Measurements from ENCODE around the gene TFDP2. TPM values are rescaled to one million over a fixed set of nuclear protein-coding genes. Genes with fewer than 3 reads are reported as not detected.
A peak's percentile ranks its signal among the peaks of the same experiment; 100 is the strongest.
"Not testable (repeated sequence)": the region's sequence is repeated elsewhere in the genome, so short reads cannot be mapped to it uniquely, and the experiment has no call there.

TFDP2 gene
- total and polyA plus RNA-seq, 5 donors from 2014 or later = 12.3 to 26.5 (median 13.8) TPM

DNA sequence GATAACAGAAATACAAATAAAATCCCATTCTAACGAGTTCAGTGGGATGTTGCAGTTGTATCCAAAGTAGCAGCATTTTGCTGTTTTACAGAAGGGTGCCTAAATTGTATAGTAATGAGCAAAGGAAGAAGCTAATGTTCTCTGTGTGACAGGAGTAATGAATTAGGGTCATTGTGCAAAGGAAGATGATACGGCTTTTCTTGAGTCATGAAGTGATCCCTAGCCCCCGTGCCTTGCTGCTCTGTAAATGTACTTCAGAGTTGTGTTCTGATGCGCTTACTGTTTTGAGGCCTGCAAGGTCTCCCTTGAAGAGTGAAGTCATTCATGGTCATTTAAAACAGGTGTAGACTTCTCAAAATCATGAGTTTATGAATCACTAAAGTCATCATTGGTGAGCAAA lies 235.0 kb downstream of the TFDP2 start:
- Mint-ChIP-seq H3K27me3 (no peaks in the 10 kb centered on the region), H3K27ac (no peak overlapping the region), H3K36me3 (peaks cover 18% of the 10 kb centered on the region), H3K9me3 (peaks cover 0 to 3% (median 0%) of the 10 kb centered on the region in 7 donors), H3K4me1 (peaks cover 2 to 10% (median 6%) of the 10 kb centered on the region in 4 donors), H3K4me3 (no peak overlapping the region)
- no peak for ATAC-seq (ENCODE audit: low read depth in 2 of 2)
- DNase-seq = no peak
- Histone ChIP-seq H3K27ac (ENCODE audit: insufficient read depth, low read length, poor library complexity, severe bottlenecking) (no peak overlapping the region), H3K27me3 (ENCODE audit: control insufficient read depth, insufficient read depth, low read length) (no peaks in the 10 kb centered on the region), H3K36me3 (ENCODE audit: control insufficient read depth, insufficient read depth, low read length) (peaks cover 22% of the 10 kb centered on the region), H3K4me1 (ENCODE audit: control insufficient read depth, insufficient read depth, low read length, poor library complexity, severe bottlenecking) (no peaks in the 10 kb centered on the region), H3K9me3 (ENCODE audit: control insufficient read depth in 2 of 2, low read length in 2 of 2) (no peaks in the 10 kb centered on the region), H3K4me3 (ENCODE audit: low read depth, low read length) (no peak overlapping the region)

DNA sequence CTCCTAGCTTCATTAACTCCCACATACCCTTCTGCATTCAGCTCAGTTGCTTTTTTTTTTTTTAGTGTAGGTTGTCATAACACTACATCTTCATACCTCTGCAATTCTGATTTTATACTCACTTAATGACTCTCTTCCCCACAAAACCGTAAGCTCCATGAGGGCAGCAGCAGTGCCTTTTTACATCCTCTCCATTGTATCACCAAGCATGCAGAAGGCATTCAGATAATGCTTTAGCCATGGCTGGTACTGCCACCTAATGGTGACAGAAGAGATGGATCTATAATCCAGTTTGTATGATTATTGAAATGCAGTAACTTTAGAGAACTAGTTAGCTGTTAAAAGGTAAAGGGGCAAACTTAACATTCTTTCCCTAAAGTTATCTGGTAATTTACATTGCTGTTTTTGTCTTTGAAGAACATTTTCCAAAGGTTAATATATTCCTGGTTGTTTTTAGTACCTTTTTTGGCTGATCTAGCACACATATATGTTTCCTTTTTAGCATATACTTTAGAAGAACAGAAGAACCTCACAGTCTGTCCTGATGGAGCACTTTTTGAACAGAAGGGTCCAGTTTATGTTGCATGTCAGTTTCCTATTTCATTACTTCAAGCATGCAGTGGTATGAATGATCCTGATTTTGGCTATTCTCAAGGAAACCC lies 236.1 kb downstream of the TFDP2 start:
- H3K4me1 ChIP-seq (ENCODE audit: control insufficient read depth, insufficient read depth, low read length, poor library complexity, severe bottlenecking) = no peaks in the 10 kb centered on the region
- H3K9me3 Mint-ChIP-seq = peaks cover 0 to 3% (median 0%) of the 10 kb centered on the region in 7 donors
- no peak overlapping the region for H3K4me3 ChIP-seq (ENCODE audit: low read depth, low read length)
- H3K4me1 Mint-ChIP-seq = peaks cover 3 to 18% (median 6%) of the 10 kb centered on the region in 4 donors
- DNase-seq = peak; percentile 29 to 80 (median 68)
- no peaks in the 10 kb centered on the region for H3K27me3 Mint-ChIP-seq
- H3K27me3 ChIP-seq (ENCODE audit: control insufficient read depth, insufficient read depth, low read length) = no peaks in the 10 kb centered on the region
- H3K36me3 ChIP-seq (ENCODE audit: control insufficient read depth, insufficient read depth, low read length) = peaks cover 29% of the 10 kb centered on the region
- peak overlapping the region in 2 of 3 donors; percentile 44 to 47 for H3K27ac Mint-ChIP-seq
- peaks cover 29% of the 10 kb centered on the region for H3K36me3 Mint-ChIP-seq
- ATAC-seq (ENCODE audit: low read depth in 2 of 2) = peak; percentile 74 to 84
- H3K9me3 ChIP-seq (ENCODE audit: control insufficient read depth in 2 of 2, low read length in 2 of 2) = no peaks in the 10 kb centered on the region
- H3K27ac ChIP-seq (ENCODE audit: insufficient read depth, low read length, poor library complexity, severe bottlenecking) = no peak overlapping the region
- H3K4me3 Mint-ChIP-seq = no peak overlapping the region

DNA sequence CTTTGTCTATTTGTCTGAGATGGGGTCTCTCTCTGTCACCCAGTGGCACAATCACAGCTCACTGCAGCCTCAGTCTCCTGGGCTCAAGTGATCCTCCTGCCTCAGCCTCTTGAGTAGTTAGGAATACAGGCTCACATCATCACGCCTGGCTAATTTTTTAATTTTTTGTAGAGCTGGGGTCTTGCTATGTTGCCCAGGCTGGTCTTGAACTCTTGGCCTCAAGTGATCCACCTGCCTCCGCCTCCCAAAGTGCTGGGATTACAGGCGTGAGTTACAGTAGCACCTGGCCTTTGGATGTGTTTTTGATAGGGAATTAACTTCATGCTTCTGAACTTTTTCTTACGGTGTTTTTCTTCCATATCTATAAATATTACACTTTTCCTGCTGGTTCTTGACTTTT lies 239.4 kb downstream of the TFDP2 start:
- peaks cover 32% of the 10 kb centered on the region for H3K36me3 ChIP-seq (ENCODE audit: control insufficient read depth, insufficient read depth, low read length)
- H3K9me3 Mint-ChIP-seq; H3K27me3 Mint-ChIP-seq; H3K9me3 ChIP-seq (ENCODE audit: control insufficient read depth in 2 of 2, low read length in 2 of 2); H3K4me3 ChIP-seq (ENCODE audit: low read depth, low read length); H3K4me3 Mint-ChIP-seq; H3K27ac ChIP-seq (ENCODE audit: insufficient read depth, low read length, poor library complexity, severe bottlenecking); DNase-seq; H3K4me1 ChIP-seq (ENCODE audit: control insufficient read depth, insufficient read depth, low read length, poor library complexity, severe bottlenecking); H3K27me3 ChIP-seq (ENCODE audit: control insufficient read depth, insufficient read depth, low read length); ATAC-seq (ENCODE audit: low read depth in 2 of 2): not testable (repeated sequence)
- Mint-ChIP-seq H3K36me3 (peaks cover 39% of the 10 kb centered on the region), H3K4me1 (peaks cover 3 to 22% (median 6%) of the 10 kb centered on the region in 4 donors), H3K27ac (peak overlapping the region in 1 of 3 donors; percentile 34)

DNA sequence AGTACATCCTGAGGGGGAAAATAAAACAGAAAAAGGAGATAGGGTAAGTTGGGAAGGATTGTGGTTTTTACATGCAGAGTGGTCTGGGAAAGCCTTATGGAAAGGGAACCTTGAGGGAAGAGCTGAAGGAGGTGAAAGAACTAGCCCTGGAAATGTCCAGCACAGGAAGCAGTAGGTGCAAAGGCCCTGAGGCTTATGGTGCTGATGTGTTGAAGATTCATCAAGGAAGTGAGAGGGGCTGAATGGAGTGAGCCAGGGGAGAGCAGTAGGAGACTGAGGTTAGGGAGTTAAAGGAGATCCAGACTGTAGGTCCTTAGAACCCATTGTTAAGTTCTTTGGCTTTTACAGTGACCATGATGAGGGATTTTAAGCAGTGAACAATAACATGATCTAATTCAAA lies 239.9 kb downstream of the TFDP2 start:
- H3K4me1 ChIP-seq (ENCODE audit: control insufficient read depth, insufficient read depth, low read length, poor library complexity, severe bottlenecking) = no peaks in the 10 kb centered on the region
- Mint-ChIP-seq H3K4me1 (peaks cover 3 to 26% (median 6%) of the 10 kb centered on the region in 4 donors), H3K27ac (peak overlapping the region in 2 of 3 donors; percentile 34 to 62), H3K4me3 (peak overlapping the region in 1 of 4 donors; percentile 24), H3K27me3 (no peaks in the 10 kb centered on the region), H3K9me3 (peaks cover 0 to 3% (median 0%) of the 10 kb centered on the region in 7 donors), H3K36me3 (peaks cover 42% of the 10 kb centered on the region)
- no peak overlapping the region for H3K27ac ChIP-seq (ENCODE audit: insufficient read depth, low read length, poor library complexity, severe bottlenecking)
- no peaks in the 10 kb centered on the region for H3K9me3 ChIP-seq (ENCODE audit: control insufficient read depth in 2 of 2, low read length in 2 of 2)
- ATAC-seq (ENCODE audit: low read depth in 2 of 2) (no peak), DNase-seq (no peak)
- no peaks in the 10 kb centered on the region for H3K27me3 ChIP-seq (ENCODE audit: control insufficient read depth, insufficient read depth, low read length)
- H3K36me3 ChIP-seq (ENCODE audit: control insufficient read depth, insufficient read depth, low read length) = peaks cover 31% of the 10 kb centered on the region
- H3K4me3 ChIP-seq (ENCODE audit: low read depth, low read length) = no peak overlapping the region

- Mint-ChIP-seq H3K9me3 (peaks cover 0 to 4% (median 2%) of the 10 kb centered on the region in 7 donors), H3K4me3 (no peak overlapping the region), H3K4me1 (peaks cover 0 to 47% (median 11%) of the 10 kb centered on the region in 4 donors), H3K27ac (peak overlapping the region in 2 of 3 donors; percentile 63 to 73), H3K27me3 (no peaks in the 10 kb centered on the region), H3K36me3 (peaks cover 39% of the 10 kb centered on the region)
- no peak for DNase-seq
- ATAC-seq (ENCODE audit: low read depth in 2 of 2) = no peak
- Histone ChIP-seq H3K9me3 (ENCODE audit: control insufficient read depth in 2 of 2, low read length in 2 of 2) (peaks cover 2 to 3% of the 10 kb centered on the region in 2 experiments), H3K27ac (ENCODE audit: insufficient read depth, low read length, poor library complexity, severe bottlenecking) (no peak overlapping the region), H3K4me1 (ENCODE audit: control insufficient read depth, insufficient read depth, low read length, poor library complexity, severe bottlenecking) (no peaks in the 10 kb centered on the region), H3K4me3 (ENCODE audit: low read depth, low read length) (no peak overlapping the region), H3K27me3 (ENCODE audit: control insufficient read depth, insufficient read depth, low read length) (no peaks in the 10 kb centered on the region), H3K36me3 (ENCODE audit: control insufficient read depth, insufficient read depth, low read length) (peaks cover 35% of the 10 kb centered on the region)
These were observed 244.2 kb downstream of the TFDP2 start for GRCh38 chr3:141905129-141905528.

- Histone ChIP-seq H3K36me3 (ENCODE audit: control insufficient read depth, insufficient read depth, low read length) (peaks cover 32% of the 10 kb centered on the region), H3K4me1 (ENCODE audit: control insufficient read depth, insufficient read depth, low read length, poor library complexity, severe bottlenecking) (no peaks in the 10 kb centered on the region), H3K27me3 (ENCODE audit: control insufficient read depth, insufficient read depth, low read length) (no peaks in the 10 kb centered on the region), H3K4me3 (ENCODE audit: low read depth, low read length) (no peak overlapping the region), H3K9me3 (ENCODE audit: control insufficient read depth in 2 of 2, low read length in 2 of 2) (peaks cover 2 to 9% of the 10 kb centered on the region in 2 experiments), H3K27ac (ENCODE audit: insufficient read depth, low read length, poor library complexity, severe bottlenecking) (no peak overlapping the region)
- Mint-ChIP-seq H3K4me3 (peak overlapping the region in 2 of 4 donors; percentile 29 to 71), H3K9me3 (peaks cover 0 to 10% (median 2%) of the 10 kb centered on the region in 7 donors), H3K27me3 (no peaks in the 10 kb centered on the region), H3K36me3 (peaks cover 34% of the 10 kb centered on the region), H3K4me1 (peaks cover 0 to 42% (median 10%) of the 10 kb centered on the region in 4 donors), H3K27ac (peak overlapping the region in 2 of 3 donors; percentile 20 to 70)
- no peak for DNase-seq
- ATAC-seq (ENCODE audit: low read depth in 2 of 2) = no peak
These were observed 245.1 kb downstream of the TFDP2 start for GRCh38 chr3:141904203-141904602.

DNA sequence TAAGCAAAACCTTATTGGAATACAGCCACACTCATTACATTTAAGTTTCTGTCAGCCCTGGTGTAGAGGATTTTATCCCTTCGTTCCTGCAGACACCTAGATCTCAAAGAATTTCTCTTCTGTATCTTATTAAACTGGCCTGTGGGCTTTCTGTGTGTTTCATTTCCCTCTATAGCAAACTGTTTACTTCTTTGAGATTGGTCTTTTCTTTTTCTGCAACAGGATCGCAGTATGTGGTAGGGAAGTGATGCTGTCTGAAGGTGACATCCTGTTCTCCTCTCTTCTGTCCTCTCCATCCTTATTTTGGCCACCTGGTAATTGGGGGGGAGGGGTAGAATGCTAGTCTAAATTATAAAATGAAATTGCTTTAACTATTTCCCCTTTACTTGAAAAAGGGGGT lies 247.4 kb downstream of the TFDP2 start:
- ATAC-seq (ENCODE audit: low read depth in 2 of 2) = no peak
- H3K27ac Mint-ChIP-seq = no peak overlapping the region

DNA sequence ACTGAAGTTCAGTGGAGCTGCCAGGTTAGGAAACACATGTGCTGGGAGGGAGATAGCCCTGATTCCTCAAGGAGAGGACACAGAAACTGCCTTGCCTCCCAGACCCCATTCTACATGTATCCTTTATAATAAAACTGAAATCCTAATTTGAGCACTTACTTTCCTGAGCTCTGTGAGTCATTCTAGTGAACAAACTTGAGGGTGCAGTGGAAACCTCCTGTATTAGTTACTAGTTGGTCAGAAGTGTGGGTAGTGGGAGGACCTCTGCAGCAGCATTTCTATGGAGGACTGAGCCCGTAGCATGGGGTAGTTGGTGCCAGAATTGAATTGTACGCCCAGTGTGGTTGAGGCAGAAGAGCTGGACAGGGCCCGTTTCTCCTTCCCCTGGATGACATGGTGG lies 249.0 kb downstream of the TFDP2 start:
- H3K27me3 ChIP-seq (ENCODE audit: control insufficient read depth, insufficient read depth, low read length) = no peaks in the 10 kb centered on the region
- H3K4me3 ChIP-seq (ENCODE audit: low read depth, low read length) = no peak overlapping the region
- Mint-ChIP-seq H3K27me3 (no peaks in the 10 kb centered on the region), H3K36me3 (peaks cover 27% of the 10 kb centered on the region), H3K4me1 (peaks cover 9 to 44% (median 14%) of the 10 kb centered on the region in 4 donors), H3K9me3 (peaks cover 0 to 15% (median 5%) of the 10 kb centered on the region in 7 donors), H3K4me3 (no peak overlapping the region), H3K27ac (peak overlapping the region in 1 of 3 donors; percentile 46)
- peaks cover 2 to 9% of the 10 kb centered on the region in 2 experiments for H3K9me3 ChIP-seq (ENCODE audit: control insufficient read depth in 2 of 2, low read length in 2 of 2)
- no peaks in the 10 kb centered on the region for H3K4me1 ChIP-seq (ENCODE audit: control insufficient read depth, insufficient read depth, low read length, poor library complexity, severe bottlenecking)
- ATAC-seq (ENCODE audit: low read depth in 2 of 2) (no peak), DNase-seq (no peak)
- H3K27ac ChIP-seq (ENCODE audit: insufficient read depth, low read length, poor library complexity, severe bottlenecking) = no peak overlapping the region
- peaks cover 10% of the 10 kb centered on the region for H3K36me3 ChIP-seq (ENCODE audit: control insufficient read depth, insufficient read depth, low read length)

More for the DNA sequence above, 247.4 kb downstream of the TFDP2 start:
- Mint-ChIP-seq H3K27me3 (no peaks in the 10 kb centered on the region), H3K4me1 (peaks cover 8 to 45% (median 11%) of the 10 kb centered on the region in 4 donors), H3K36me3 (peaks cover 27% of the 10 kb centered on the region), H3K9me3 (peaks cover 0 to 15% (median 5%) of the 10 kb centered on the region in 7 donors), H3K4me3 (no peak overlapping the region)
- DNase-seq = no peak
- no peaks in the 10 kb centered on the region for H3K27me3 ChIP-seq (ENCODE audit: control insufficient read depth, insufficient read depth, low read length)
- no peak overlapping the region for H3K27ac ChIP-seq (ENCODE audit: insufficient read depth, low read length, poor library complexity, severe bottlenecking)
- peaks cover 2 to 9% of the 10 kb centered on the region in 2 experiments for H3K9me3 ChIP-seq (ENCODE audit: control insufficient read depth in 2 of 2, low read length in 2 of 2)
- no peaks in the 10 kb centered on the region for H3K4me1 ChIP-seq (ENCODE audit: control insufficient read depth, insufficient read depth, low read length, poor library complexity, severe bottlenecking)
- no peak overlapping the region for H3K4me3 ChIP-seq (ENCODE audit: low read depth, low read length)
- peaks cover 14% of the 10 kb centered on the region for H3K36me3 ChIP-seq (ENCODE audit: control insufficient read depth, insufficient read depth, low read length)

All from CD4-positive, CD25-positive, alpha-beta regulatory T cell (primary cell).